IPS-18c (cell line): Measurements from ENCODE around the gene SALL3.

Source experiments
- H3K4me3 ChIP-seq: 2 replicates; pipeline ENCODE4 v1.7.0; 2013; ENCODE audit warnings: low read depth, mild to moderate bottlenecking, low read length, moderate library complexity; ENCODE audit not compliant: insufficient read depth
- H3K9me3 ChIP-seq: one replicate; pipeline ENCODE4 v1.6.1; 2013; ENCODE audit warnings: mild to moderate bottlenecking, low read length, moderate library complexity; ENCODE audit not compliant: control insufficient read depth, insufficient read depth

Gene SALL3

GRCh38 chr18:79018911-79019310 is 39.3 kb downstream of the SALL3 start:
- no peak overlapping the region for H3K4me3 ChIP-seq
- no peaks in the 10 kb centered on the region for H3K9me3 ChIP-seq

- Histone ChIP-seq H3K9me3 (no peaks in the 10 kb centered on the region), H3K4me3 (no peak overlapping the region)
These were observed 40.3 kb downstream of the SALL3 start for GRCh38 chr18:79019881-79020280.

DNA sequence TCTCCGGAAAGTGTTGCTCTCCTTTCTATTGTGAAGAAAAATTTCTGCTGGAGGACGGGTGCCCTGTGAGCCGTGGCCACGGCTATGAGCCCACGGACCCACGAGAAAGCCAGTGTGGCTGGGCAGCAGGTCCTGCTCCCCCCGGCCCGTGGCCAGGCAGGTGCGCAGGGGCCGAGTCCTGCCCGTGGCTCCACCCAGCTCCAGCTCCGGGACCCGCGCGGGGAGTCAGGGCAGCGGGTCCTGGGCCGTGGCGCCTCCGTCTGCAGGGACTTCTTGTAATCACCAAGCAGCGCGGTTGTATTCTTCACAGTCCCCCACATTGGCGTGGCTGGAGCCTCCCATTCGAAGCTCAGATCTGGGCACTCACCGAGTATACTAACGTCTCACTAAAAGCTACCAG is 43.0 kb downstream of the SALL3 start:
- Histone ChIP-seq H3K9me3 (no peaks in the 10 kb centered on the region), H3K4me3 (no peak overlapping the region)

DNA sequence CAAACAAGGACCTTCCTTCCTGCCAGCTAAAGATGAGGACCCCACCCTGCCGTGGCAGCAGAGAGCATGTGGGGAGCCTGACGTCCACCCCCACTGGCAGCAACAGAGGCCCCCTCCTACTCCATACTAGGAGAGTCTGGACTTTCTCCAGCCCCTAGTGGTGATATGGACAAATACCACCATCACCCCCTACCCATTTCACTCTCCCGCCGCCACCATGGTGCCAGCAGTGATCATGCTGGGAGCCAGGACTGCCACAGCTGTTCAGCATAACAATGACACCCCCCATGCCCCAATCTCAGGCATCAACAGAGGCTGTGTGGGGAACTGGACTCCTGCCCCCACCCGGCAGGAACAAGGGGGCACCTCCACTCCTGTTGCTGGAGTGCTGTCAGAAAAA is 46.9 kb downstream of the SALL3 start:
- no peak overlapping the region for H3K4me3 ChIP-seq
- H3K9me3 ChIP-seq, result no peaks in the 10 kb centered on the region

- Histone ChIP-seq H3K4me3 (no peak overlapping the region), H3K9me3 (no peaks in the 10 kb centered on the region)
These were observed 51.1 kb downstream of the SALL3 start for GRCh38 chr18:79030680-79031079.

DNA sequence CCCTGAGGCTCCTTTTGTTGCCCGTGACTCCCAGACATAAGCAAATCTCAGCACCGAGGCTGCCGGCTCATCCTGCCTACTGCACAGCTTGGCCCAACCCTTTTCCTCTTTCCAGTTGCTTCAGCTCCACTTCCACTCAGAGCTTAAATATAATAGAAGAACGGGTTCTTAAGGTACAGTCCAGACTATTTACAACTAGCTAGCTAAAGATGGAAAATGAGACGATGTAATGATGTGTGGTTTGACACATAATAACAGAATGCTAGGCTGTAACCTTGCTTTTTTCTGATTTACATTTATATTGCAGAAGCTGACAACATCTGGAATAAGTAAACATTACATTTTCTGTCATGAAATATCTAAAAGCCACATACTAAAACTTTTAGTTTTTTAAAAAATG is 62.7 kb downstream of the SALL3 start:
- H3K9me3 ChIP-seq, result no peaks in the 10 kb centered on the region
- no peak overlapping the region for H3K4me3 ChIP-seq

DNA sequence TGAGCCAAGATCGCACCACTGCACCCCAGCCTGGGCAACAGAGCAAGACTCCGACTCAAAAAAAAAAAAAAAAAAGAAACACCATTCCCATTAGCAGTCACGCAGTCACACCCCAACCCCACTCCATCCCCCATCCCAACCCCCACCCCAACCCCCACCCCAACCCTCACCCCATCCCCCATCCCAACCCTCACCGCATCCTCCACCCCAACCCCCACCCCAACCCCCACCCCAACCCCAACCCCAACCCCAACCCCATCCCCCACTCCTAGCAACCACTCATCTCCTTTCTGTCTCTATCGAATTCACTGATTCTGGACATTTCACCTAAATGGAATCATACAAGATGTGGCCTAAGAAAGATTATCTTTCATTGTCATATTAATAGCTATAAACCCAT is 63.7 kb downstream of the SALL3 start:
- H3K4me3 ChIP-seq, result no peak overlapping the region
- no peaks in the 10 kb centered on the region for H3K9me3 ChIP-seq

DNA sequence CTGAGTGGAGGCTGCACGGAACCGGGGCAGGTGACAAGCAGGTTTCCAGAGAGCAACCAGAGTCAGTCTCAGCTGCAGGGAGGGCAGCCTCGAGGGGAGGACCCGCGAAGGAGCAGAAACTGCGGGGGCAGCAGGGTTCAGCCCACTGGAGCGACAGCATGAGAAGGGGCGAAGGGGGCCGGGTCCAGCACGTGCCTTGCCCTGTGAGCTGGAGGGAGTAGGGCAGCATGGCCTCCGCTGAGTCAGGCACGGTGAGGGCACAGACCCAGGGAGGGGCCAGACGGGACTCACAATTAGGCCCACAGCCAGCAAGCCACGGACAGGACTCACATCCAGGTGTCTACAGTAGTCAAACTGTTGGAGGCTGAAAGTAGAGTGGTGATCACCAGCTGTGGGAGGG is 66.9 kb downstream of the SALL3 start:
- H3K4me3 ChIP-seq, result no peak overlapping the region
- H3K9me3 ChIP-seq, result peaks cover 2% of the 10 kb centered on the region

- Histone ChIP-seq H3K9me3 (peaks cover 2% of the 10 kb centered on the region), H3K4me3 (no peak overlapping the region)
These were observed 68.1 kb downstream of the SALL3 start for GRCh38 chr18:79047556-79048244.

DNA sequence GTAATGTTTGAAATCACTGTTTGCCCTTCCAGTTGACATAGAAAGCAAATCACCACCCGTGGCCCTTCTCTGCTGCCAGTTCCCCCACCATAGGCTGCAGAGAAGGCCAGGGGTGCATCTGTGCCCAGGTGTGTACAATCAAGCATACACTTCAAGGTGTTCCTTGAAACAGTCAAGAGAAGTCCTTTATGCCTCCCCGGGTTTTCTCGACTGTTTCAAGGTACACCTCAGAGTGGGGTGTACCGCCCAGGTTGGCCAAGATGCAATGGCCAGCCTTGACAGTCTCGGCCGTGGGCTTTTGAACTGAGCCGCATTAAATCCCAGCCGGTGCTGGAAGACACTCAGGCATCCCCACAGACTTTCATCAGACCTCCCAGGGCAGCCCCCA is 68.6 kb downstream of the SALL3 start:
- Histone ChIP-seq H3K4me3 (no peak overlapping the region), H3K9me3 (peaks cover 2% of the 10 kb centered on the region)

DNA sequence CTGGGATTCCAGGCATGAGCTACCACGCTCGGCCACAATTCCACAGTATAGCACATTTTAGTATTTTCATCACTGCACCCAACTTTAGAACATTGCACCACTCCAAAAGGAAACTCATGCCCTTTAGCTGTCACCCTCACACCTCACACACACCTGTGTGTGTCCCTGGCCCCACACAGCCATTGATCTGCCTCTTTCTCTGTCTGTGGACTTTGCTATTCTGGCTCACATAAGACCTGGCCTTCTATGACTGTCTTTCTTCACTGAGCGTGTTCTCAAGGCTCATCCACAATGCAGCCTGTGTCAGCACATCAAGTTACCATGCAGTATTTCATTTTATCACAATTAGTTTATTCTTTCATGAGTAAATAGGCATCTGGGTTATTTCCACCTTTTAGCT is 69.9 kb downstream of the SALL3 start:
- Histone ChIP-seq H3K4me3 (no peak overlapping the region), H3K9me3 (peaks cover 2% of the 10 kb centered on the region)
